Breast epithelium (tissue), 3 donors: ENCODE measurements around the gene DDR1.

Source experiments
- POLR2A ChIP-seq: fragments of 450-650 bp; IDR thresholded peaks from one replicate; pipeline ENCODE4 v1.6.1; 2016; ENCODE audit warnings: antibody characterized with exemption, mild to moderate bottlenecking, moderate library complexity
- POLR2AphosphoS5 ChIP-seq, 3 donors: sonication (generic); formaldehyde crosslinking; IDR thresholded peaks; one replicate each; pipeline ENCODE4 v1.6.1; 2017; ENCODE audit warnings: antibody characterized with exemption in 3 of 3
- TF ChIP-seq, protein P1 (sequence below), 3 donors: fragments of 450-650 bp; IDR thresholded peaks; one replicate each; pipeline ENCODE4 v1.5.1; 2016 to 2017; ENCODE audit warnings: antibody characterized with exemption in 3 of 3, mild to moderate bottlenecking in 3 of 3, moderate library complexity in 3 of 3

DNA sequence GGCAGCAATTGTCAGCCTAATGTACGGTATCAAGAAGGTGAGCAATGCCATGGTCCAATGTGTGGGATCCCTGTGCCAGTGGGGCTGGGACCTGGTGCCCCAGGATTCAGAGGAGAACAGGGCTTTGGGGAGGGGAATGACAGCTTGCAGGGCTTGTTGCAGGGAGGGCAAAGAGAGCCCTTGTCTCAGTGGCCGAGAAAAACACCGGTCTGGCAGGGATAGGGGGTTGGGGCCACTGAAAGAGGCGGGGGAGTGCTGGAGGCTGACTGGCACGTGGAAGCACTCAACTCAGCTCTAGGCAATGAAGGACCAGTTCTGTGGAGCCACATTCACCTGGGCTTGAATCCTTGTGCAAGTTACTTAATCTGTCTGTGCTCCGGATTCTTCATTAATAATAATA lies 52.9 kb downstream of the DDR1 start:
- TF ChIP-seq, protein P1, sequence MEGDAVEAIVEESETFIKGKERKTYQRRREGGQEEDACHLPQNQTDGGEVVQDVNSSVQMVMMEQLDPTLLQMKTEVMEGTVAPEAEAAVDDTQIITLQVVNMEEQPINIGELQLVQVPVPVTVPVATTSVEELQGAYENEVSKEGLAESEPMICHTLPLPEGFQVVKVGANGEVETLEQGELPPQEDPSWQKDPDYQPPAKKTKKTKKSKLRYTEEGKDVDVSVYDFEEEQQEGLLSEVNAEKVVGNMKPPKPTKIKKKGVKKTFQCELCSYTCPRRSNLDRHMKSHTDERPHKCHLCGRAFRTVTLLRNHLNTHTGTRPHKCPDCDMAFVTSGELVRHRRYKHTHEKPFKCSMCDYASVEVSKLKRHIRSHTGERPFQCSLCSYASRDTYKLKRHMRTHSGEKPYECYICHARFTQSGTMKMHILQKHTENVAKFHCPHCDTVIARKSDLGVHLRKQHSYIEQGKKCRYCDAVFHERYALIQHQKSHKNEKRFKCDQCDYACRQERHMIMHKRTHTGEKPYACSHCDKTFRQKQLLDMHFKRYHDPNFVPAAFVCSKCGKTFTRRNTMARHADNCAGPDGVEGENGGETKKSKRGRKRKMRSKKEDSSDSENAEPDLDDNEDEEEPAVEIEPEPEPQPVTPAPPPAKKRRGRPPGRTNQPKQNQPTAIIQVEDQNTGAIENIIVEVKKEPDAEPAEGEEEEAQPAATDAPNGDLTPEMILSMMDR (IDR thresholded peaks at IDR 0.05), result no peak
- TF ChIP-seq POLR2AphosphoS5 (IDR thresholded peaks at IDR 0.05) (no peak), POLR2A (no peak)
